Lung microvascular endothelial cell (primary cell): ENCODE measurements around the gene GHRHR. TPM values are rescaled to one million over a fixed set of nuclear protein-coding genes. Genes with fewer than 3 reads are reported as not detected.
A peak's percentile ranks its signal among the peaks of the same experiment; 100 is the strongest.

Experiments
- DNase-seq, 2 donors: peaks; one replicate each; pipeline versions ENCODE4 v3.0.0 to v3.0.0-alpha.2; 2010; ENCODE audit warnings: low read depth in 2 of 2
- total RNA-seq: library from RNA; depleted of rRNA; stranded (reverse); fragments of >200 nt; gene quantifications from 2 replicates; pipeline ENCODE4 v1.2.1, GENCODE V29; 2014

Gene GHRHR
- total RNA-seq, 1 donor from 2014 or later, result not detected

- DNase-seq, result no peak
Measured at GRCh38 chr7:31003097-31003496, 39.3 kb downstream of the GHRHR start.

- no peak for DNase-seq
Measured at GRCh38 chr7:31003721-31004120, 40.0 kb downstream of the GHRHR start.

- DNase-seq, result peak in 1 of 2 donors; percentile 33
Measured at GRCh38 chr7:31004393-31004792, 40.6 kb downstream of the GHRHR start.

GRCh38 chr7:31006857-31007256 lies 43.1 kb downstream of the GHRHR start:
- DNase-seq, result no peak

- no peak for DNase-seq
Measured at GRCh38 chr7:31007634-31008033, 43.9 kb downstream of the GHRHR start.

- no peak for DNase-seq
Measured at GRCh38 chr7:31014826-31015225, 51.1 kb downstream of the GHRHR start.

- DNase-seq, result no peak
Measured at GRCh38 chr7:31017032-31017675, 53.4 kb downstream of the GHRHR start.

- no peak for DNase-seq
Measured at GRCh38 chr7:31017721-31018120, 54.0 kb downstream of the GHRHR start.

- no peak for DNase-seq
Measured at GRCh38 chr7:31019509-31019908, 55.8 kb downstream of the GHRHR start.

GRCh38 chr7:31020161-31020560 lies 56.4 kb downstream of the GHRHR start:
- no peak for DNase-seq

GRCh38 chr7:31020652-31021051 lies 56.9 kb downstream of the GHRHR start:
- DNase-seq, result no peak

- DNase-seq, result no peak
Measured at GRCh38 chr7:31022117-31022516, 58.4 kb downstream of the GHRHR start.

GRCh38 chr7:31022726-31023125 lies 59.0 kb downstream of the GHRHR start:
- DNase-seq, result no peak

- no peak for DNase-seq
Measured at GRCh38 chr7:31023877-31024276, 60.1 kb downstream of the GHRHR start.

- DNase-seq, result peak in 1 of 2 donors; percentile 8
Measured at GRCh38 chr7:31027161-31027965, 63.6 kb downstream of the GHRHR start.

GRCh38 chr7:31028006-31028405 lies 64.3 kb downstream of the GHRHR start:
- DNase-seq, result no peak

GRCh38 chr7:31028417-31028992 lies 64.8 kb downstream of the GHRHR start:
- DNase-seq, result no peak

Other genes starting within 250 kb of the GHRHR start
- under 0.01 TPM in 1 of 2 replicates, not detected in the other for gene INMT, start 211.8 kb upstream of the GHRHR start, total RNA-seq
- 0.40 and 0.65 TPM in 2 replicates for gene MINDY4, start 192.5 kb upstream of the GHRHR start, total RNA-seq
- 1.4 and 1.7 TPM in 2 replicates for gene AQP1, start 52.1 kb upstream of the GHRHR start, total RNA-seq
- gene ADCYAP1R1, start 88.4 kb downstream of the GHRHR start, total RNA-seq, result under 0.01 TPM in 1 of 2 replicates, not detected in the other